G401.6 (cell line): ENCODE measurements around the gene USP10.
"Not testable (repeated sequence)": the region's sequence is repeated elsewhere in the genome, so short reads cannot be mapped to it uniquely, and the experiment has no call there.

ENCODE experiments used
- FAIRE-seq: peaks from 2 replicates; lab custom pipeline; 2012; peaks lifted over from hg19 to GRCh38; lab: Jason Lieb, UNC

The USP10 gene

DNA sequence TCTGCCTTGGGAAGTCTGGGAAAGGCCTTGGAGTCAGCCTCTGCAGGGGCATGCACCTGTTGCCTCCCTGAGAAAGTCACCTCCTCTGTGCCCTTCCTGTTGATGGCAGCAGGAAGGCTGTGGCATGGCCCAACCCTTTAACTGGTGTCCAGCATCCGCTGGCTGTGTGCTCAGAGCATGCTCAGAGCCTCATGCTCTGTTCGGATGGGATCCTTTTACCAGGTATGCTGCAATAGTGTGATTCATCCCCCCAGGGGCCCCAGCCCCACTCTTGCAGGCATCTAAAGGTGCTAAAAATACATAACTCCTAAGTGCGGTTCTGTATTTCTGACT is 26.6 kb upstream of the USP10 start:
- FAIRE-seq: no peak

DNA sequence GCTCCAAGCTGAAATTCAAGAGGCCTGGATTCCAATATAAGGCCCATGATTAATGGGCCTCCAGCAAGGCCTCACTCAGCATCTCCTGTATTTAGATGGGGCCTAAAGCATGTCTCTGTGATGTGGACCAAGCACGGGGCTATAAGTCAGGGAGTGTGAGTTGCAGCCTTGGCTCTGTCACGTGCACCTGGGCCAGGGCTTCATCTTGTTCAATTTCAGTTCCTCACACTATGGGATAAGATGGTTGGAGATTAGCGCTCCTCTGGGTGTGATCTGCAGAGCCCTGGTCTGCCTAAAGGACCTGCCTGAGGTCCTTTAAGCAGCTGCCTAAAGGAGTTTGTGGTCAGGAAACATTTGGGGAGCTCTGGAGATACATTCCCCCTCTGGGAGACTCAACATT is 26.2 kb upstream of the USP10 start:
- FAIRE-seq: no peak

DNA sequence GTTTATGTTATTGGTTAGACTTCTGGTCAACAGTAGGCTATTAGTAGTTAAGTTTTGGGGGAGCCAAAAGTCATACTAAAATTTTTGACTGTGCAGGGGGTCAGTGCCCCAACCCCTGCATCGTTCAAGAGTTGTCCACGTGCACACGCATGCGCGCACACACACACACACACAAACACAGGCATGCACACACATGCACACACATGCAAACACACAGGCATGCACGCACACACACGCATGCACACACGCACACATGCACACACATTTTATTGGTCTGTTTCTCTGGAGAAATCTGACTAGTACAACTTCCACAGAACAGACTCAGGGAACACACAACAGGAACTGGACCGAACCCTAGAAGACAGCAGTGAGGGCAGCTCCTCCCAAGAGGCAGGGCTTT is 24.4 kb upstream of the USP10 start:
- FAIRE-seq: no peak

DNA sequence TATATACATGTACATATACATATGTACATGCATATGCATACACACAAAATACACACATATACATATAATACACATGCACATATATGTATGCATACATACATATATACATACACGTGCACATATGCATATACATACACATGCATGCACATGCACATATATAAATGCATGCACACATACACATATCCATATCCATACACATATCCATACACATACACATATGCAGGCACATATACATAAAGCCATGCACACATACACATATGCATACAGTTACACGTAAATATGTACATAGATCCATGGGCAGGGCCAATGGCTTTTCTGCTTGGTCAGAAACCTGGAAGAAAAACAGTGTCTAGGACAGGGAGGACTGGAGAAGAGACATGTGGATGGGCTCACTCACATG is 23.9 kb upstream of the USP10 start:
- no peak for FAIRE-seq

DNA sequence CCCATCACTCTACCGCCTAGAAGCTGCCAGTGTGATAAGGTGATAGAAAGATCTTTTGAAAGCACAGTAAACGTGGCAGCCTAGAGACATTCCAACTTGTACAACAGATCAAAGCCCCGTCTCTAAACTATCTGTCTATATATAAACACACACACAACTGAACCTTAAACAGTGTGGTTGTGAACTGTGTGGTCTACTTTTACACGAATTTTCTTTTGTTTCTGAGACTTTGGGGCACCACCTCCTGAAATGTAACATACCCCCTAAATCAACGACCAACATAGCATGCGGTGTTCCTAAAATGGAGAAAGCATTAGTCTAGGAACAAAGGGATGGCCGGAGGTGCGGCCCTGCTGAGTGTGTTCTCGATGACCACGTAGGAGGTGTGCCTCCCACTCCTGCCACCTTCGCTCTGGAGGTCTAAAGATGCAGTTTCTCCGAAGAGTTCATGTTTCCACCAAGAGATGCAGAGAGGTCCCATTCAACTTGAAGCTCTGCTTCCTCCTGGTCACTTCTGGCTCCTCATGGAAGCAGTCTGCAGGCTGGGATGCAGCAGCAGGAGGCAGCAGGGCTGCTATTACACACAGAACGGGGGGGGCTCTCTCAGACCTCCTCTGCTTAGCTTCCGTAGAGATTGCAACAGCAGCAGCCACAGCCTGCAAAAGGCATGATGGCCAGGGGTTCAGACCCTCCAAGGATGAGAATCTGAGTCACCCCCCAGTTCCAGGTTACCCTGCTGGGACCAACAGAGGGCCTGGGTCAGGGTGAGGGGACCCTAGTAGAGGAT is 22.6 kb upstream of the USP10 start:
- FAIRE-seq: no peak

DNA sequence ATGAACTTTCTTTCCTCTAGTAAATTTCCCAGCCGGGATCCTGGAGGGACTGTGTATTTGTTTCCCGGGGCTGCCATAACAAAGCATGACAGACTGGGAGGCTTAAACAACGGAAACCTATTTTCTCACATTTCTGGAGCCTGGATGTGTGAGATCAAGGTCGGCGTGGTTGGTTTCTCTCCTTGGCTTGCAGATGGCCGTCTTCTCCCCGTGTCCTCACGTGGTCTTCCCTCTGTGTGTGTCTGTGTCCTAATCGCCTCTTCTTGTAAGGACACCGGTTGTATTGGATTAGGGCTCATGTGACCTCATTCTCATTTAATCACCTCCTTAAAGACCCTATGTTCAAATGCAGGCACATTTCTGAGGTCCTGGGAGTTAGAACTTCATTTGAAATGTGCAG is 22.0 kb upstream of the USP10 start:
- no peak for FAIRE-seq

DNA sequence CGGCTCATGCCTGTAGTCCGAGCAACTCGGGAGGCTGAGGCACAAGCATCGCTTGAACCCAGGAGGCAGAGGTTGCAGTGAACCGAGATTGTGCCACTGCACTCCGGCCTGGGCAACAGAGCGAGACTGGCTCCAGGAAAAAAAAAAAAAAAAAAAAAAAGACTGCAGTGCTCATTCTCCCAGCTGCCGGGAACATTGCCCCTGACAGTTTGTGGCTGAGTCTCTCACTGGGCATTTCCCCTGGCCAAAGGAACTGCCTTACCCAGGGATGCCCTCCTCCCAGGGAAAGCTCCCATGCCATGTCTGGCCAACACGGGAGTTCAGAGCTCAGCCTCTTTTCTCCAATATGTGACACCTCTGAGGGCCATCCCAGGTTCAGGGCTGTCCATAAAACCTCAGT is 21.3 kb upstream of the USP10 start:
- FAIRE-seq: no peak

DNA sequence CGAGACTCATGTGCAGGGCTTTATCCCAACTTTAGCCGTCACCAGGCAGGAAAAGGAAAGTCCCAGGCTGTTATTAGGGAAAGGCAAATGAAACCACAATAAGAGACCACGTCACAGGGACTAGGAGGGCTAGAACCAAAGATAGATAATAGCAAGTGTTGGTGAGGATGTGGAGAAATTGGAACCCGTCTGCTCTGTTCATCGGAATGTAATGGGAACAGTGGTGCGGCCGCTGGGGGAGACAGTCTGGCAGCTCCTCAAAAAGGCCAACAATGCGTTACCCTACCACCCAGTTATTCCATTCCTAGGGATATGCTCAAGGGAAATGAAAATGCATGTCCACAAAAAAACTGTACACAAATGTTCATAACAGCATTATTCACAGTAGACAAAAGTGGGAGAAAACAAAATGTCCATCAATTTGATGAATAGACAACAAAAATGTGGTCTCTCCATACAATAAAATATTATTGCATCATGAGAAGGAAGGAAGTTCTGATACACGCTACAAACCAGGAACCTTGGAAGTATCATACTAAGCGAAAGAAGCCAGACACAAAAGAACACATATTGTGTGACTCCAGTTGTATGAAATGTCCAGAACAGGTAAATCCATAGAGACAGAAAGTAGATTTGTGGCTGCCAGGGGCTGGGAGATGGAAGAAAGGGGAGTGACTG is 19.5 kb upstream of the USP10 start:
- FAIRE-seq: no peak

DNA sequence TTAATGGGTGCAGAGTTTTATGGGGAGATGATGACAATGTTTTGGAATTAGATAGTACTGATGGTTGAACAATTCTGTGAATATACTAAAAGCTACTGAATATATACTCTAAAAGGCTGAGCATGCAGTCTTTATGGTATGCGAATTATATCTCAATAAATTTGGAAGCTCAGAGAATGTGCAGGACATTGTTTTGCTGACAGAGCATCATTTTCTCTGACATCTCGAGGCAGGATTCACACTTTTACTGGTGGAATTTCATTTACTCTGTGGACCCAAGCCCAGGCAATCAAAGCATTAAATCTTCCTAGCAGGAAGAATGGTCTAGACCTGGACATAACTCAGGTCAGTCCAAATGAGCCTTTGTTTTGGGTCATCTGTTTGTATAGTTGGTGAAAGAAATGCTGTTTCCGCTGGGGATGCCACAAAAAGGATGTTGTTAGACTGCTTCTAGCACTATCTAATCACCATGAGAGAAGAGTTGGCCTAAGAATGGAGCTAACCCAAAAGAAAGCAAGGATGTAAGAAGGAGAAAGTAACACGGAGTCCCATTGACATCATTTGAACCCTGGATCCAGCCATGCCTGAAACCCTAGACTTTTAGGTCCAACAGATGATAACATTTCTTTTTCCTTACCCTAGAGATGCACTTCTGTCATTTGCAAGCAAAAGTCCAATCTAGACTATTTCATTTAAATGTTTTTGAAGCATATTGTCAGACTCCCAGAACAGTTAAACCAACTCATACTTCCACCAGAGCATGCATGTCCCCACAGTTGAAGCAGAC is 18.8 kb upstream of the USP10 start:
- no peak for FAIRE-seq

DNA sequence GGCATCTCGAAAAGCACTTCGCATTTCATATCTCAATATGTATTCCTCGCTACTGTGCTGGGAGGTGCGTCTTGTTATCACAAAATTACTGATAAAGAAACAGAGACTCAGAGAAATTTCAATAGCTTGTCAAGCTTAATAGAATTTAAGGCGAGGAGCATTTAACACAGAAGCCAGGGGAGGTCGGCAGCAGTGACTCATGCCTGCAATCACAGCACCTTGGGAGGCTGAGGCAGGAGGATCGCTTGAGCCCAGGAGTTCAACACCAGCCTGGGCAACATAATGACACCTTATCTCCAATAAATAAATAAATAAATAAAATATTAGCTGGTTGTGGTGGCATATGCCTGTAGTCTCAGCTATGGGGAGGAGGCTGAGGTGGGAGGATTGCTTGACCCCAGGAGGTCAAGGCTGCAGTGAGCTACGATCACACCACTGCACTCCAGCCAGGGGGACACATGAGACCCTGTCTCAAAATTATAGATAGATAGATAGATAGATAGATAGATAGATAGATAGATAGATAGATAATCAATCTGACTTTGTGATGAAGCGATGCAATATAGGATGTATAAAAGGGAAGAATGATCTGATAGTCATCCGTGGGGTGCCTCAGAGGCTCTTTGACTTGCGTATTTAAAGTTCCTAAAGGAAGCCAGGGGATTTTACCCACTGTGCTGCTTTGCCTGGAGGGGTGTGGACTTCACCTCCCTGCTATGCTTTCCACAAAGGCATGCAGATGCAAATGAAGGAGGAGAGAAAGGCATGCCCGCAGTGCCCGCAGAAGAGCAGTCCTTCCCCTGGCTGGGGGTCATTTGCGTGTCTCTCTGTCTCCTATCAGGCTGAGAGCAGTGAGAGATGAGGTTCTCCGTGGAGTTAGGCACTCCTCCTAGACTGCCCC is 15.9 kb upstream of the USP10 start:
- no peak for FAIRE-seq

DNA sequence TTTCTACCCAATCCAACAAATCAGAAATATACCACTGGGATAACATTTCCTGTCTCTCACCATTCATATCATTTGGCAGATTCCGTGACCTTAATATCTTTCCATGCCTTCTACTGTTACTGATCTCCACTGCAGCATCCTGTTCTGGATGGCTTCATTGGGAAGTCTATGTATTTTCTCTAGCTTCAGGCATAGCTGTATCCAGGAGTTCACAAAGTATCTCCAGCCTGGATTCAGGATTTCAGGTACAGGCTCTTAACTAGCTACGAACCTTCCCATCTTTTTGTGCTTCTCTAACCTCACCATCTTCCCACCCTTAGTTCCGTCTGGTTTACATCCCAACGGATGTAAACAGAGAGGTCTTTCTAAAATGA is 15.2 kb upstream of the USP10 start:
- no peak for FAIRE-seq

DNA sequence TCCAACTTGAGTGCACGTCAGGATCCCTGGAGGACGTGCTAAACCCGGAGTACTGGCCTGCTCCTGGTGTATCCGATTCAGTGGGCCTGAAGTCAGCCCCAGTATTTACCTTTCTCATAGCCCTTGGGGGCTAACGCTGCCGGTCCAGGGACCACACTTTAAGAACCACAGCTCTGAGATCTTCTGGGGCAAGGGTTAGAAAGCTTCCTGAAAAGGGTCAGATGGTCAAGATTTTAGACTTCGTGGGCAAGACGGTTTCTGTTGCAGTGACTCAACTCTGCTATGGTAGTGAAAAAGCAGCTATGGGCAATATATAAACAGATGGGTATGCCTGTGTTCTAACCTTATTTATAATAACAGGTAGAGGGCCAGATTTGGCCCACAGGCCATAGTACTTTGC is 14.6 kb upstream of the USP10 start:
- no peak for FAIRE-seq

DNA sequence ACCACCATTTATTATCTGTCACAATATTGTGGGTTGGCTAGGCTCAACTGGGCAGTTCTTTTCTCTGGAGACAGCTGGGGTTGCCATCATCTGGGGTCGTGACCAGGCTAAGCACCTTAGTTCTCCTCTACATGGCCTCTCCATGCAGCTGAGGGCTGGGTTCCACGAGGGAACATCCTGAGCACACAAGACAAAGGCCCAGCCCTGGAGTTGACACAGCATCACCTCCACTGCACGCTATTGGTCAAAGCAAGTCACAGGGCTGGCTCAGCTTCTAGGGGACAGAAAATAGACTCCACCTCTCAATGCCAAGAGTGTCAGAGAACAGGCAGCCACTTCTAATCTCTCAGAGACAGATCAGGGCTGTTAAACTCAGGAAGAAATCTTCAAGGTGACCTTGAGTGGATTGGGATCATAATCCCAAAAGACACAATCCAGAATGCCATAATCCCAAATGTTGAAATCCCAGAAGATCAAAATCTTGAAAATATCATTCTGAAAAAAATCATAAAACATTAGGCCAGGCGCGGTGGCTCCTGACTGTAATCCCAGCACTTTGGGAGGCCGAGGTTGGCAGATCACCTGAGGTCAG is 13.0 kb upstream of the USP10 start:
- FAIRE-seq: no peak

DNA sequence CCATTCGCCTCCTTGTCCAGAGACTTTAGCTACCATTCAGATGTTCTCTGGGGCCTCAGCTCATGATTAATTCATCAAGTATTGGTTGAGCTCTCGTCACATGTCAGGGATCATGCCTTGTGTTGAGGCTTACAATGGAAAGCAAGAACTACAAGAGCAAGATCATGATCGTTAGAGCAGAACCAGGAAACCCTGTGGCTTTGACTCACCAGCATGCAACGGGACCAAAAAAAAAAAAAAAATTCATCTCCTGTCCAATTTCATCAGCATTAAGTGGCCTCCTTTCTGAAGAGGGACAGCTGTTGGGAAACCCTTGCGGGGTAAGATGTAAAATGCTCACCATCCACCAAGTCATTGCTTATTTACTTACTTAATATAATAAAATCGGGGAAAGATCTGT is 12.1 kb upstream of the USP10 start:
- FAIRE-seq: no peak

DNA sequence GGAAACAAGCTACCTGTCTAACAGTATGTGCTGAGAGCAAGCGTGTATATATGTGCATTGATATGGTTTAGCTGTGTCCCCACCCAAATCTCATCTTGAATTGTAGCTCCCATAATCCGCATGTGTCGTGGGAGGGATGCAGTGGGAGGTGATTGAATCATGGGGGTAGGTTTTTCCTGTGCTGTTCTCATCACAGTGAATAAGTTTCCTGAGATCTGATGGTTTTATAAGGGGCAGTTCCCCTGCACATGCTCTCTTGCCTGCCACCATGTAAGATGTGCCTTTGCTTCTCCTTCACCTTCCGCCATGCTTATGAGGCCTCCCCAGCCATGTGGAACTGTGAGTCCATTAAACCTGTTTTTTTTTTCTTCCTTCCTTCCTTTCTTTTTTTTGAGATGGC is 11.6 kb upstream of the USP10 start:
- FAIRE-seq: not testable (repeated sequence)

DNA sequence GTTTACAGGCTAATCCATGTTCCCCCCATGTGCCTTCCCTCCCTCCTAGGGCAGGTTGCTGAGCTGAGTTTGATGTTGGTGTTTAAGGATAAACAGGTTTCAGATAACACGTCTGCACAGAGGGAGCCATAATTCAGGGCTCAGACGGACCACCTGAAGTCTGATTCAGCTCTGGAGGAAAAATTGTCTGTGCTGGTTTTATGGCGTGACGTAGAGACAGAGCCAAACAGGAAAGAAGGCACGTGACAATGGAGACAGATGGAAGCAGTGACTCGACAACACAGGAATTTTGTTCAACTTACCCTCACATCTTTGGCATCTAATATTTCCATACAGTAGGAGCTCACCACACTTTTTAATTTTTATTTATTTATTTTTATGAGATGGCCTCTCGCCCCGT is 10.7 kb upstream of the USP10 start:
- FAIRE-seq: no peak

DNA sequence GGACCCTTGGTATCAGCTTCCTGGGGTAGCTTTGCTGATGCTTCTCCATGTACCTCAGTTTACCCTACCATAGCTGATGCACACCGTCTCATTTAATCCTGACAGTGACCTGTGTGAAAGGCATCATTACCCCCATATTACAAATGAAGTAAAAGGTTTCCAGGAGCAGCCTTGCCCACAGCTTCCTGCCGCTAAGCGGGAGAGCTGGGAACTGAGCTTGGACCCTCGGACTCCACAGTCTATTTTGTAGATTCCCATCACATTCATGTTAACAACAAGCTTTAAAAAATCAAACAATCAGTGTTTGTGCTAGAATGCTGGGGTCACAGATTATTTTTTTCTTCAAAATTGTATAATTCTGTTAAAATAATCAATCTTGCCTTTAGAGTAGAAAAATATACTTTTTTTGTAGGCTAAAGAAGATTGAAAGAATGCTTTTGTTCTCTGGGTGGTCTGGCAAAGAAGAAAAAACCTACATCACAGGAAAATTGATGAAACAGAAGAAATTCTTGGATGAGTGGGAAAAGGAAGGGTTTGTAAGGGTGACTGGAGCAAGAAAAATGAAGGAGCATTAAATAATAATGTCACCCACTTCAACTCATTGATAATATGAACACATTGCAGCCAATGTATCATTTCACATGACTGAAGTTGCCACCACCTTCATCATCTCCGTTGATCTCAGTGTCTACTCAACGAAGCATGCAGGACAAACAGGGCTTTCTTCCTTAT is 9.5 kb upstream of the USP10 start:
- no peak for FAIRE-seq

DNA sequence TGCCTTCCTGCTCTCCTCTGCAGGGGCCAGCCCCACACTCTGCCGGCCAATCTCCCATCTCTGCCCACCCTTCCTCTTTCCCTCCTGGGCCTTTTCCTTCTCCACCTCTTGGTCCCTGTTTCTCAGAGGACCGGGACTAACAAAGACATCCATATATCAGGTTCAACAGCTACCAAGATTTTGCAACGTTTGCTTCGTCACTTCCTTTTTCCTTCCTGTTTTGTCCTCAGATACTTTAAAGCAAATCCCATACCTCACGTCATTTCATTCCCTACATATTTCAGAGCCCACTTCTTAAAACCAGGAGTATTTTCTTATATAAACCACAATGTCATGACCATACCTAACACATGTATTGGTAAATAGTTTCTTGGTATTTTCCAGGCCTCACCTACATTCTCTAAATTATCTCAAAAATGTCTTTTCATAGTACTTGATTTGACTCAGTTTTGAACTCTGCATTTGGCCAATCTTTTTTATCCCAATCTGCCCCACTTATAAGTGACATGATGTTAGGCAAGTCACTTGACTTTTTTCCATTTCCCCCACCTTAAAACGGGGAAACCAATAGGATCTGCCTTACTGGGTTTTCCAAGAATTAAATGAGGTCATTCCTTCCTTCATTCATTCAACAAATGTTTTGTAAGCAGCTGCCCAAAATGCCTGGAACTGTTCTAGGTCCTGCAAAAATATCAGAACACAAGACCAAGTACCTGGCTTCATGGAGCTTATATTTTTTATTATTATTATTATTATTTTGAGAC is 7.2 kb upstream of the USP10 start:
- no peak for FAIRE-seq

DNA sequence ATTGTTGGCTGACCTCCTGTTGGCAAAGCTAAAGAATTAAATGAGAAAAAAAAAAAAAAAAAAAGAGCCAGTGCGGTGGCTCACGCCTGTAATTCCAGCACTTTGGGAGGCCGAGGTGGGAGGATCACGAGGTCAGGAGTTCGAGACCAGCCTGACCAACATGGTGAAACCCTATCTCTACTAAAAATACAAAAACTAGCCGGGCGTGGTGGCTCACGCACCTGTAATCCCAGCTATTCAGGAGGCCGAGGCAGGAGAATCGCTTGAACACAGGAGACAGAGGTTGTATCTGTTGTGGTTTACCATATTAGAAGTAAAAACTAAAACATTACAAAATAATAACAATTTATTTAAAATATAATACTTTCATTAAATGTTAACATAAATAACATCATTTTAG is 5.9 kb upstream of the USP10 start:
- FAIRE-seq: not testable (repeated sequence)

DNA sequence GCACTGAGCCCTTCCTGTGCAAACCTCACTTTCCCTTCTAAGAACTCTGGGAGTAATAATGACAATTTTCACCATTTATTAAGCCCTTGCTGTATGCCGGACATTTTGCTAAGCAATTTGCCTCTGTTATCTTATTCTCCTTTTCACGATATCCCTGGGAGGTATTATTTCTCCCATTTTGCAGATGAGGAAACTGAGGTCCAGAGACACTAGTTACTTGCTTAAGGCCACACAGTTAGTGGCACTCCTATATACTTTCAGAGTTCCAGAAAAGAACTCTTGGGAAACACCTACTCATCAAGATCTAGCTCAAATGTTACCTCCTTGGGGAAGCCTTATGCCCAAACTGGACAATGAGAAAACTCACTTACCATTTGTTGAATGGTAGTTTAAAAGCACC is 4.8 kb upstream of the USP10 start:
- no peak for FAIRE-seq
